Measurements from ENCODE around the gene DAPK2. TPM values are rescaled to one million over a fixed set of nuclear protein-coding genes. Genes with fewer than 3 reads are reported as not detected.

DAPK2 gene
- total RNA-seq, 2 donors from 2014 or later: 72.5 to 94.9 TPM

- ATAC-seq (no peak), DNase-seq (no peak)
- intact Hi-C loops (cut with DNase I): loop anchor here in 1 of 2 donors (10.0 kb wide), 1 partner anchor 140 kb away; no protein-coding TSS in a partner anchor
These were observed 151.1 kb downstream of the DAPK2 start for GRCh38 chr15:63895194-63895593.

DNA sequence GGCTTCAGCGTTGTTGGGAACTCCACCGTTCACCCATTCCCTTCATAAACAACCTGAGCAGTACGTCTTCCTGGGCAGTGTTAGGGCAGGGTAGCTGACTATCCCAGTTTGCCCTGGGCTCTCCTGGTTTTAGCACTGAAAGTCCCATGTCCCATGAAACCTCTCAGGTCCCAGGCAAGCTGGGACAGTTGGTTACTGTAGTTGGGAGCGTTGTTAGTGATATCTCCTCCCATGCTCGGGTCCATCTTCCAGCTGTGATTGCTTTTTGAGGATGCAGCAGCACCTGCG, 151.7 kb downstream of the DAPK2 start:
- intact Hi-C loops (cut with DNase I): loop anchor here (5.0 to 10.0 kb wide), 3 partner anchors 62 to 173 kb away; partner anchors contain the start of gene HERC1 (in 1 of the 2)
- ATAC-seq (no peak), DNase-seq (no peak)

DNA sequence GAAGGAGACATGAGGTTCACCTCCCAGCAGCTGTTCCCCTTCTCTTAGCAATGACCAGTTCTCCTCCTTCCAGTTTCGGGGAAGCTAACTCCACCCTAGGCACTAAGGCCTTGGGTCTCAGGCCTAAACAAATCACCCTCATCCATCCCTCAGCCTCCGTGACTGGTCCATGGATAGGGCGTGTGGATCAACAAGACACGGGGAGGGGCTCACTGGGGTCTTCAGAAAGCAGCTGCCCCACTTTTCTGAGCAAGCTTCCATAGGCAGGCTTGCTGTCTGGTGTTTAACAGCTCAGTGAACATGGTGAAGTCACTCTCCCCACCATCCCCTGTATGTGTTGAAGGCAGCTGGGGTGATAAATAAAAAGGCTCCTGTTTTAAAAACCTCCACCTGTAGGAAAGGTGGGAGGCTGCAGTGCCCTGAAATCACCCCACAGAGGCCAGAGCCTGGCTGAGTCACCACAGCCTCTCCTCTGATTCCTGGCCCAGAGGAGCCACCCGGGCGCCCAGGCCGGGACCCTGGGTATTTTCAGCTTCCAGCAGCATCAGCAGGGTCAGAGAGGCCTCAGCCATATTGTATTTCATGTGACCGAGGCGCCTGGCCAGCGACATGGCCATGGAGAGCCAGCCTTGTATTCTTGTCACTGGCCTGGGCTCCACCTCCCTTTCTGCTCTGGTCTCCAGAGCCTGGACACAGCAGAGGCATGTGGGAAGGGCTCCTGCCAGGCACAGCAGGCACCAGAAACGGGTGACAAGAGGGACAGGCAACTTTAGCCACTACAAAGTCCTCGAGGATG, 152.2 kb downstream of the DAPK2 start:
- no peak for ATAC-seq
- no peak for DNase-seq
- intact Hi-C loops (cut with DNase I): loop anchor here (5.0 to 10.0 kb wide), 3 partner anchors 62 to 173 kb away; partner anchors contain the start of gene HERC1 (in 1 of the 2)

DNA sequence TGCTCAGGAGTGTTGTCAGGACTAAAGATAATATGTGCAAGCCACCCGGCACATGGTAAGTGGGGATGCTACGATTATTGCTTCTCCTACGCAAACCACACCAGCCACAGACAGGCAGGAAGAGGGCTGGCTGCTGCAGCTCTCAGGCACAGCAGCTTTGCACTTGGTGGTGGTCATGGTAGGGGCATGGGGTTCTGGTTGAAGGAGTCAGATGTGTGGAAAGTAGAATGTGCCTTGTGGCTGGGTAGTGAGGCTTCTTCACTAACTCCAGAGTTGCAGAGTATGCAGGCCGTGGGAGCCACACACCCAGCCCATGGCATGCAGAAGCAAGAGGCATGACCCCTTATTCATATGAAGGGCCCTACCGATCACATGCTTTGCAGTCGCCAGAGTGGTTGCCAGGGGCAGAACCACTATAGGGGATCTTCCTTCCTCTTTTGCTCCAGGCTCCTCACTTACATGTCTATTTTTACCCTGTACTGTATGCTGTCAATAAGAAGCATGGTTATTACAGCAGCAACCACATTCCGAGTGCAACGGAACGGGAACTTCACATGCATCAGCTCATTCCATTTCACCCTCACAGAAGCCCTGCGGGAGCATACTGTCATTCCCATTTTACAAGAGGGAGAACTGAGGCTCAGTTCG, 153.4 kb downstream of the DAPK2 start:
- intact Hi-C loops (cut with DNase I): loop anchor here (5.0 to 10.0 kb wide), 3 partner anchors 61 to 174 kb away; partner anchors contain the start of gene HERC1 (in 1 of the 2)
- DNase-seq: no peak
- peak; percentile 27 to 55 for ATAC-seq

DNA sequence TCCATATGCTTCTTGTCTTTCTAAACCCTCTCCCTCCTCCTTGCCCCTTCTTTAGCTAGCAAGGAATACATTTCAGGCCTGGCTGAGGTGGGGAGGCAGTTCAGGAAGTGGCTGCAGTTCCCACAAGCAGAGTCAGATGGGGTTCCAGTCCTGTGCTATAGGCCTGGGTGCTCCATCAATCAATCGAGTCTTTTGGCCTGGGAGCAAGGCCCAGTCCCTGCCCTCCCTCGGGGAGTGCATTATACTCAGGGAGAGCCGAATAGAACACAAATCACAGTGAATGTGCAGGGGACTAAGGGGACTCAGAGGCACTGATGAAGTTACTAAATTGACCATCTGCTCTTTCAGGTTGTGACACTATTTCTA, 154.5 kb downstream of the DAPK2 start:
- DNase-seq: no peak
- ATAC-seq: no peak
- intact Hi-C loops (cut with DNase I): loop anchor here (2.0 to 10.0 kb wide), 4 partner anchors 59 to 176 kb away; partner anchors contain the start of gene HERC1 (in 1 of the 2)

DNA sequence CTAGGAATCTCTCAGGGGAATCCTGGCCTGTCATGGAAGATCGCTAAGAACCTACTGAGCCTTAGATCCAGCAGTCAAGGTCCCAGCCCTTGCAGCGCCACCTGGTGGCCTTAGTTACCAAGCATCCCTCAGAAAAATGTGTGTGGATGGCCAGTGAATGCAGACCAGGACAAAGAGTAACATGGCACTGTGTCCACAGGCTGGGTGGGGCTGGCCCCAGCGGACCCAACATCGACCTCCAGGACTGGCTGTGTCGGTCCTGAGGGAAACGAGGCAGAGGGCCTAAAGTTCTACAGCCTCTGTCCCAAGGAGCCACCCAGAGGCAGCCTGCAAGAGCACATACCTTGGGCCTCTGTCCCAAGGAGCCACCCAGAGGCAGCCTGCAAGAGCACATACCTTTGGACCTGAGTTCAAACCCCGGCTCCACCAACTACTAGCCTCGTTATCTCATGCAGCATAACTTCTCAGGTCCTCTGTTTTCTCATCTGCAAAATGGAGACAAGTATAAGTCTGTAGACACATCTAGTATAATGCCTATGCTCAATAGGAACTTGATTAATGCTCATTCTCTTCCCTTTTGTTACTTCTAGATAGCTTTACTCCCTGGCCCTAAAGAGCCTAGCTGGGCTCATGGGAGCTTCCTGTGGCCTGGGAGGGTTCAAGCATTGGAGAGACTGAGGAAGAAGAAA, 155.1 kb downstream of the DAPK2 start:
- peak; percentile 51 to 65 for ATAC-seq
- DNase-seq: peak; percentile 85
- intact Hi-C loops (cut with DNase I): loop anchor here (2.0 to 10.0 kb wide), 4 partner anchors 59 to 176 kb away; partner anchors contain the start of gene HERC1 (in 1 of the 2)

GRCh38 chr15:63890617-63891016, 155.7 kb downstream of the DAPK2 start:
- no peak for ATAC-seq
- DNase-seq: no peak
- intact Hi-C loops (cut with DNase I): loop anchor here (2.0 to 10.0 kb wide), 4 partner anchors 58 to 177 kb away; partner anchors contain the start of gene HERC1 (in 1 of the 2)

- ATAC-seq: no peak
- DNase-seq: no peak
- intact Hi-C loops (cut with DNase I): loop anchor here (2.0 to 10.0 kb wide), 4 partner anchors 58 to 177 kb away; partner anchors contain the start of gene HERC1 (in 1 of the 2)
These were observed 156.5 kb downstream of the DAPK2 start for GRCh38 chr15:63889831-63890230.

DNA sequence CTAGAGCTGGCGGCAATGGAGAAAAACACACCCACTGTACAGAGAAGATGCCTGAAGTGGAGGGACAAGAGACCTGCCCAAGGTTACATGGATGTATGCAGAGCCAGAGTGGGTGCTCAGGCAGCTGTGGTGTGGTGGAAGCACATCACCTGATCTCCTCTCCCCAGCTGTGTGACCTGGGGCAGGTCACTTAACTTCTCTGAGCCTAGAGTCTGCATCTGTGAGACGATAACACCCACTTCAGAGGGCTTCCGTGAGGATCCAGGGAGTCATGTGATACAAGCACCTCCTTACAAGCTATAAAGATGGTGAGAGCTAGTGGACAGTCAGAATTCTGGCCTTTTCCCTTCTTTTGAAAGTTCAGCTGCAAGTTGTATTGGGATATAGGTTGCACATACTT, 157.5 kb downstream of the DAPK2 start:
- intact Hi-C loops (cut with DNase I): no loop called here
- no peak for ATAC-seq
- DNase-seq: no peak

GRCh38 chr15:63888146-63888545, 158.1 kb downstream of the DAPK2 start:
- intact Hi-C loops (cut with DNase I): no loop called here
- no peak for ATAC-seq
- no peak for DNase-seq

GRCh38 chr15:63887630-63888029, 158.7 kb downstream of the DAPK2 start:
- peak in 1 of 2 donors; percentile 54 for ATAC-seq
- intact Hi-C loops (cut with DNase I): no loop called here
- DNase-seq: no peak

- DNase-seq (no peak), ATAC-seq (no peak)
- intact Hi-C loops (cut with DNase I): no loop called here
These were observed 161.3 kb downstream of the DAPK2 start for GRCh38 chr15:63884953-63885352.

DNA sequence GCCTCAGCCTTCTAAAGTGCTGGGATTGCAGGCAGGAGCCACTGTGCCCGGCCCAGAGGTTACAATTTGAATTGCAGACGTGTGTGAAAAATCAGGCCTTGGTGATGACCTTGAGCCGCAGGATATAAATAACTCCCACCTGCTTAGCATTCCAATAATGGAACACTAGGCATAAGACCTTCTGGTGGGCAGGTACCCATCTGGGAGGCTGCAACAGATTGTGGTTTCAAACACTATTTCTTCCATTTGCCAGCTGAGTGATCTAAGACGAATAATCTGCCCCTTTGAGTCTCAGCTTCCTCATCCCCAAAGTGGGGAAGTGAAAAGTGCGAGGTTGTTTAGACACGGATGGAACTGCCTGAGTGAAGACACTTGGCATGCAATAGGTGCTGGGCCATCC, 164.9 kb downstream of the DAPK2 start:
- no peak for ATAC-seq
- no peak for DNase-seq
- intact Hi-C loops (cut with DNase I): no loop called here

DNA sequence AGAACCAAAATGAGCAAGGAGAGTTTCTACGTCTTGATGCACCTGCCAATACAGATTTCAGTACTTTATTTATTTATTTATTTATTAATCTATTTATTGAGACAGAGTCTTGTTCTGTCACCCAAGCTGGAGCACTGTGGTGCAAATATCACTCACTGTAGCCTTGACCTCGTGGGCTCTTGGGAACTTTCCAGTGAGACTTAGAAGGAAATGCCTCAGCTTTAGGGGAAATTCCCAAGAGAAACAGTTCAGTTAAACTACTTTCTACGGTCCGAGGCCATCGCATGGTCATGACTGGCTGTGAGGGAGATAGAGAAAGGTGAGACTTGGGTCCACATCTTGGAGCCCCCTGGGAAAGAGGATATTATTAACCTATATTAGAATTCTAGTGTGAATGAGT, 165.5 kb downstream of the DAPK2 start:
- DNase-seq: no peak
- no peak for ATAC-seq
- intact Hi-C loops (cut with DNase I): no loop called here

- DNase-seq: no peak
- no peak for ATAC-seq
- intact Hi-C loops (cut with DNase I): no loop called here
These were observed 166.3 kb downstream of the DAPK2 start for GRCh38 chr15:63879995-63880394.

DNA sequence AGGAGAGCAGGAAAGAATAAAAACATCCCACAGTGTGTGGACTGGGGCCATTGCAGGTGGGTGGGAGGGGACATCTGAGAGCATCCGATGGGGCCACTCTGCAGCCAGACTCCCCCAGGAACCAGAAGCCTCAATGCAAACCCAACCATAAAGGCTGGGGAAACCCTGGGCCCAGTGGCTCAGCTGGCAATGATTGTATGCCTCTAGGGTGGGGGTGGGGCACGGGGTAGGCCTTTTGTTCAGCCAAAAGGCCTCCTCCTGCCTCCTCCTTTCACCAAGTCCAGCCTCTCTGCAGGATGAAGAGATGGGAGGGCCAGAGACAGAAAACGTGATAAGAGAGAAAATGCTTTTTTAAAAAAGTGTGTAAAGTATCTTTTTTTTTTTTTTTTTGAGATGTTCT, 167.1 kb downstream of the DAPK2 start:
- intact Hi-C loops (cut with DNase I): no loop called here
- ATAC-seq (no peak), DNase-seq (no peak)

- no peak for DNase-seq
- no peak for ATAC-seq
- intact Hi-C loops (cut with DNase I): no loop called here
These were observed 168.5 kb downstream of the DAPK2 start for GRCh38 chr15:63877713-63878271.

GRCh38 chr15:63876085-63876662, 170.1 kb downstream of the DAPK2 start:
- ATAC-seq (no peak), DNase-seq (no peak)
- intact Hi-C loops (cut with DNase I): no loop called here

- no peak for DNase-seq
- no peak for ATAC-seq
- intact Hi-C loops (cut with DNase I): no loop called here
These were observed 171.7 kb downstream of the DAPK2 start for GRCh38 chr15:63874616-63875015.
